IPS-15b (cell line): ENCODE measurements around the gene FAM184B.
"Not testable (repeated sequence)": the region's sequence is repeated elsewhere in the genome, so short reads cannot be mapped to it uniquely, and the experiment has no call there.

ENCODE experiments used
- H3K27me3 ChIP-seq: one replicate; pipeline ENCODE4 v1.6.1; 2013; ENCODE audit warnings: low read length; ENCODE audit not compliant: control insufficient read depth, insufficient read depth
- H3K36me3 ChIP-seq: one replicate; pipeline ENCODE4 v1.6.1; 2013; ENCODE audit warnings: low read length; ENCODE audit not compliant: control insufficient read depth, insufficient read depth
- H3K4me1 ChIP-seq: one replicate; pipeline ENCODE4 v1.6.1; 2013; ENCODE audit warnings: mild to moderate bottlenecking, low read length; ENCODE audit not compliant: control insufficient read depth, insufficient read depth
- H3K4me3 ChIP-seq: one replicate; pipeline ENCODE4 v1.5.1; 2013; ENCODE audit warnings: low read depth, low read length
- H3K9ac ChIP-seq: one replicate; pipeline ENCODE4 v1.6.1; 2013; ENCODE audit warnings: low read depth, mild to moderate bottlenecking, low read length
- H3K9me3 ChIP-seq: one replicate; pipeline ENCODE4 v1.6.1; 2013; ENCODE audit warnings: mild to moderate bottlenecking, low read length; ENCODE audit not compliant: control insufficient read depth, insufficient read depth

FAM184B gene

DNA sequence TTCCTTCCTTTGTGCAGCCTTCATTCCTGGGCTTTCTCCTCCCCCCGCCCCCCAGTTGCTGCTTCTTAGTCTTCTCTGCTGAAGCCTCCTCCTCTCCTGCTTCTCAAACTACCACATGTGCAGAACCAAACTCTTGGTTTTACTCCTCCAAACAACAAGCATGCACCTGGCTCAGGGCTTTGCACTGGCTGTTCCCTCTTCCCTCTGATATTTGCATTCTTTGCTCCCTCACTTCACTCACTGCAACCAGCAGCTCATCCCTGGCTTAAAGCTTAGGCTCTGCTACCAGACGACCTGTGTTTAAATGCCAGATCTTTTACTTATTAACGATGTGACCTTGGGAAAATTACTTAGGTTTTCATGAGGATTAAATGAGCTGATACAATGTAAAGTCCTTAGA lies 115.6 kb downstream of the FAM184B start:
- H3K27me3 ChIP-seq: no peaks in the 10 kb centered on the region
- H3K36me3 ChIP-seq: no peaks in the 10 kb centered on the region
- no peak overlapping the region for H3K4me3 ChIP-seq
- H3K9ac ChIP-seq: no peak overlapping the region
- H3K9me3 ChIP-seq: no peaks in the 10 kb centered on the region
- no peaks in the 10 kb centered on the region for H3K4me1 ChIP-seq

DNA sequence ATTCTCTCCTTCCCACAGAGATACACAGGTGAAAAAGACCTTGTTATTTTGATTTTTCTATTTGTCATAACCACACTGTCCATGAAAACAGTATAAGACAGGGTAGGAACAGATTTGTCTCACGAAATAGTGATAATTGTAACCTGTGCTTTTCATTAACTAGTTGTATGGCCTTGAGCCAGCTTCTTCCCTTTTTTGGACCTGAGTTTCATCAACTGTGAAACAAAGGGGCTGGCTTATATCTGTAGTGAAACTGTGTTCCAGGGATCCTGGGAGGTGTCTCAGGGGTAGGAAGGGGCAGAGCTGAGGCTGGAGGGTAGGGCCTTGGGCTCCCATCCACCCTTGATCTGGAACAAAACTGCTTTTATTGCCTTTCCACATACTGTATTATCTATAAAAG lies 116.1 kb downstream of the FAM184B start:
- H3K36me3 ChIP-seq: no peaks in the 10 kb centered on the region
- H3K4me1 ChIP-seq: no peaks in the 10 kb centered on the region
- H3K4me3 ChIP-seq: no peak overlapping the region
- no peak overlapping the region for H3K9ac ChIP-seq
- no peaks in the 10 kb centered on the region for H3K27me3 ChIP-seq
- no peaks in the 10 kb centered on the region for H3K9me3 ChIP-seq

- H3K4me3 ChIP-seq: no peak overlapping the region
- H3K27me3 ChIP-seq: no peaks in the 10 kb centered on the region
- no peak overlapping the region for H3K9ac ChIP-seq
Observed at GRCh38 chr4:17664755-17665154, 116.7 kb downstream of the FAM184B start.

DNA sequence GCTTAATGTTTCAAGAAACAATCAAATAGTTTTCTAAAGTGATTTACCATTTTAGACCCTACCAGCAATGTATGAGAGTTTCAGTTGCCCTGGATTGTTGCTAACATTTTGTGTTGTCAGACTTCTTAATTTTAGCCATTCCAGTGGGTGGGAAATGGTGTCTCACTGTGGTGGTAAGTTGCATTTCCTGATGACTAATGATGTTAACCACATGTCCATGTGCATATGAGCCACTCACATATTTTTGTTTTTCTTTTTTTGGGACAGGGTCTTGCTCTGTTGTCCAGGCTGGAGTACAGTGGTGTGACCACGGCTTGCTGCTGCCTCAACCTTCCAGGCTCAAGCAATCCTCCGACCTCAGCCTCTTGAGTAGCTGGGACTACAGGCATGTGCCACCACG lies 118.7 kb downstream of the FAM184B start:
- Histone ChIP-seq H3K9me3 (no peaks in the 10 kb centered on the region), H3K4me3 (no peak overlapping the region), H3K4me1 (no peaks in the 10 kb centered on the region), H3K36me3 (no peaks in the 10 kb centered on the region), H3K9ac (no peak overlapping the region), H3K27me3 (no peaks in the 10 kb centered on the region)

More at GRCh38 chr4:17664755-17665154, 116.7 kb downstream of the FAM184B start:
- H3K36me3 ChIP-seq: no peaks in the 10 kb centered on the region
- H3K4me1 ChIP-seq: no peaks in the 10 kb centered on the region
- H3K9me3 ChIP-seq: no peaks in the 10 kb centered on the region

DNA sequence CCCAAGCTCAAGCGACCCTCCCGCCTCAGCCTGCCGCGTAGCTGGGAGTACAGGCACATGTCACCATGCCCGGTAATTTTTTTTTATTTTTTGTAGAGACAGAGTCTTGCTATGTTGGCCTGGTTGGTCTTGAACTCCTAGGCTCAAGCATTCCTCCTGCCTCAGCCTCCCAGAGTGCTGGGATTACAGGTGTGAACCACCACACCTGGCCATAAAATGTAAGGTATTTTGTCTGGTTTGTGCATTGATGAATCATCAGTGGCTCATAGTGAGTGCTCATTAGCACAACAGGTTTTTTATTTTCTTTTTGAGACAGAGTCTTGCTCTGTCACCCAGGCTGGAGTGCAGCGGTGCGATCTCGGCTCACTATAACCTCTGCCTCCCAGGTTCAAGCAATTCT lies 122.2 kb downstream of the FAM184B start:
- not testable (repeated sequence) for H3K36me3 ChIP-seq, H3K4me3 ChIP-seq, H3K4me1 ChIP-seq, H3K9ac ChIP-seq, H3K9me3 ChIP-seq, H3K27me3 ChIP-seq

GRCh38 chr4:17657849-17658248 lies 123.6 kb downstream of the FAM184B start:
- no peak overlapping the region for H3K4me3 ChIP-seq
- no peaks in the 10 kb centered on the region for H3K9me3 ChIP-seq
- no peaks in the 10 kb centered on the region for H3K27me3 ChIP-seq
- H3K36me3 ChIP-seq: no peaks in the 10 kb centered on the region
- no peaks in the 10 kb centered on the region for H3K4me1 ChIP-seq
- H3K9ac ChIP-seq: no peak overlapping the region

DNA sequence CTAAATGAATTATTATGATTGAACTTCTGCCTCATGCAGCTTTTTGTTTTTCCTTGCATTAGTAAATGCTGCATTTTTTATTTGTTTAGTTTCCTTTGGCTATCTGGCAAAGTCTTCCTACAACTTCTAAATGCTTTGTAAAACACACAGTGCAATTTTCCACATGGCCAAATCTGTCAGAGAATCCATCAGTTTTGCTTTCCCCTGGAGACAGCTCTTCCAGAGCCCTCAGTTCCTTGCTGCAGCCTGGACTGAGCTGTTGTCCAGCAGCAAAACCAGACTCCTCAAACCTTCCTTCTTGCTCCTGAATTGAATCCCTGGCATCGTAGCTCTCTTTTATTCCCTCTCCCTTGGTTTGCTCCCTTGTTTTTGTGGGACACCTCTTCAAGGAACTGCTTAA lies 124.3 kb downstream of the FAM184B start:
- Histone ChIP-seq H3K4me3 (no peak overlapping the region), H3K9me3 (no peaks in the 10 kb centered on the region), H3K9ac (no peak overlapping the region), H3K36me3 (no peaks in the 10 kb centered on the region), H3K4me1 (no peaks in the 10 kb centered on the region), H3K27me3 (no peaks in the 10 kb centered on the region)

DNA sequence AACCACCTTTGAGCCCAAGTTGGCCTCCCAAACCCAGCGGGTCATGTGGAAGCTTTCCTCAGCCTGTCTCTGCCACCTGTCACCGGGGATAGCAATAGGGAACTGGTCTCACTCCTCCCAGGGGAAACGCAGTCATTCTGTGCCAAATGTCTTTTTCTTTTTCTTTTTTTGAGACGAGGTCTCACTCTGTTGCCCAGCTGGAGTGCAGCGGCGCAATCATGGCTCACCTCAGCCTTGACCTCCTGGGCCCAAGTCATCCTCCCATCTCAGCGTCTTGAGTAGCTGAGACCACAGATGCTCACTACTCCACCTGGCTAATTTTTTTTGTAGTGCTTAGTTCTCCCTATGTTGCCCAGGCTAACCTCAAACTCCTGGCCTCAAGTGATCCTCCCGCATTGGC lies 126.7 kb downstream of the FAM184B start:
- Histone ChIP-seq H3K9ac (no peak overlapping the region), H3K36me3 (no peaks in the 10 kb centered on the region), H3K27me3 (no peaks in the 10 kb centered on the region), H3K9me3 (no peaks in the 10 kb centered on the region), H3K4me3 (no peak overlapping the region), H3K4me1 (no peaks in the 10 kb centered on the region)

GRCh38 chr4:17650406-17650805 lies 131.0 kb downstream of the FAM184B start:
- no peaks in the 10 kb centered on the region for H3K4me1 ChIP-seq
- no peaks in the 10 kb centered on the region for H3K36me3 ChIP-seq
- no peak overlapping the region for H3K9ac ChIP-seq
- no peaks in the 10 kb centered on the region for H3K9me3 ChIP-seq
- H3K27me3 ChIP-seq: no peaks in the 10 kb centered on the region
- H3K4me3 ChIP-seq: no peak overlapping the region

- Histone ChIP-seq H3K4me1 (no peaks in the 10 kb centered on the region), H3K27me3 (peaks cover under 1% of the 10 kb centered on the region), H3K4me3 (no peak overlapping the region), H3K9ac (no peak overlapping the region), H3K36me3 (no peaks in the 10 kb centered on the region), H3K9me3 (no peaks in the 10 kb centered on the region)
Observed at GRCh38 chr4:17647927-17648326, 133.5 kb downstream of the FAM184B start.

- Histone ChIP-seq H3K4me1 (no peaks in the 10 kb centered on the region), H3K9ac (no peak overlapping the region), H3K9me3 (no peaks in the 10 kb centered on the region), H3K4me3 (no peak overlapping the region), H3K27me3 (peaks cover 7% of the 10 kb centered on the region), H3K36me3 (no peaks in the 10 kb centered on the region)
Observed at GRCh38 chr4:17647176-17647806, 134.1 kb downstream of the FAM184B start.

DNA sequence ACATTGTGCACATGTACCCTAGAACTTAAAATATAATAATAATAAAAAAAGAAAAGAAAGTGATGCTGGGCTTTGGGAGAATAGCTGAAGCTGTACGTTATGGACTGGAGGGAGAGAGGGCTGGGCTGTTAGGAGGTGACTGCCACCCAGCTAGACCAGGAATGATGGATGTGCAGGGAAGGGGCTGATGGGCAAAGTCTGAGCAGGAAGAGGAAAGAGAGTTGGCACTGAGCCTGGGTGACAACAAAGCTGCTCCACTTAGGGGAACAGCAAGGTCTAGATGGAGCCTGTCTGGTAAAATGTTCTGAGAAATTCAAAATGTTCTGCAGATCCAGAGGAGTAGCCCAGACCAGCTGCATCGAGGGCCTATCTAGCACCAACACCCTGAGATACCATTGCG lies 134.7 kb downstream of the FAM184B start:
- H3K9me3 ChIP-seq: no peaks in the 10 kb centered on the region
- H3K4me1 ChIP-seq: no peaks in the 10 kb centered on the region
- no peaks in the 10 kb centered on the region for H3K36me3 ChIP-seq
- H3K27me3 ChIP-seq: peaks cover 9% of the 10 kb centered on the region
- H3K9ac ChIP-seq: no peak overlapping the region
- H3K4me3 ChIP-seq: no peak overlapping the region
